Psoas muscle (tissue), 8 donors: Measurements from ENCODE around the gene ITPKA. TPM values are rescaled to one million over a fixed set of nuclear protein-coding genes. Genes with fewer than 3 reads are reported as not detected.

Experiments used
- ATAC-seq, 4 donors: fragments of 200-7000 bp; cut with Tn5 transposase; one replicate each; pipeline ENCODE4 v1.9.1; 2020; ENCODE audit warnings: moderate library complexity in 3 of 4, mild to moderate bottlenecking in 2 of 4
- DNase-seq, 2 donors: peaks; one replicate each; pipeline ENCODE4 v3.0.0-alpha.2; 2020
- H3K27ac ChIP-seq: fragments of 200-600 bp; one replicate; pipeline ENCODE4 v1.8.0; 2022
- H3K27me3 ChIP-seq, 3 donors: fragments of 200-600 bp in 1 of 3; one replicate each; pipeline versions ENCODE4 v1.6.1 to v1.8.0; 2013 to 2022; ENCODE audit warnings: low read length in 2 of 3, mild to moderate bottlenecking in 2 of 3, moderate library complexity in 1 of 3; ENCODE audit not compliant: insufficient read depth in 3 of 3
- H3K36me3 ChIP-seq, 2 donors: fragments of 200-600 bp in 1 of 2; one replicate each; pipeline versions ENCODE4 v1.6.1 to v1.8.0; 2013 to 2022; ENCODE audit warnings: low read depth in 1 of 2, mild to moderate bottlenecking in 1 of 2, moderate library complexity in 1 of 2; ENCODE audit not compliant: insufficient read depth in 1 of 2
- H3K4me1 ChIP-seq: fragments of 200-600 bp; one replicate; pipeline ENCODE4 v1.8.0; 2022
- H3K4me3 ChIP-seq: fragments of 200-600 bp; one replicate; pipeline ENCODE4 v1.8.0; 2022; ENCODE audit warnings: mild to moderate bottlenecking
- H3K9me3 ChIP-seq: fragments of 200-600 bp; one replicate; pipeline ENCODE4 v1.8.0; 2022
- WGBS, 3 donors: extraction: QIAGEN DNeasy Blood & Tissue Kit; methylation state at CpG; one replicate each; pipeline versions ENCODE4 v1.1.6 to v1.1.7; 2013; 5-methylcytosine and 5-hydroxymethylcytosine counted together
- intact Hi-C, 2 donors: fragments of 100-400 bp; cut with DNase I; formaldehyde crosslinking; loops; one replicate each; pipeline versions ENCODE4 v1.11.0 to v1.14.2; 2022
- polyA plus RNA-seq, 3 donors: library from polyadenylated mRNA; stranded (reverse); fragments of 200-250 nt; gene quantifications; one replicate each; pipeline ENCODE4 v1.2.3, GENCODE V29; 2013
- total RNA-seq, 4 donors: library from RNA; stranded (reverse); fragmentation: NEBNext Ultra II Directional in 2 of 4; extraction: Animal tissue kit (Norgen Biotek cat#: 25700) in 2 of 4; gene quantifications; one replicate each; pipeline versions ENCODE4 v1.2.1 to v1.2.4, GENCODE V29; 2021 to 2023
- TF ChIP-seq, protein P1 (sequence below): fragments of 200-600 bp; IDR thresholded peaks from one replicate; pipeline ENCODE4 v1.8.0; 2022; ENCODE audit warnings: antibody characterized with exemption
- donor health status: healthy with polysubstance abuse.
- donor health status: DM: no; HTN: no; CAD: no; lungs with moderate emphysema.
- donor health status: Bipolar disorder and iron deficiency.
- donor health status: healthy.
- donor health status: DM: yes; HTN: yes; CAD: no.
- donor health status: DM: no; HTN: no; CAD: no.
- donor health status: DM: no; HTN: no; CAD: no.
- donor health status: DM: yes; HTN: yes; CAD: no.

ITPKA gene
- total and polyA plus RNA-seq, 7 donors, result 0.04 to 1.7 (median 0.79) TPM; not detected in 1

DNA sequence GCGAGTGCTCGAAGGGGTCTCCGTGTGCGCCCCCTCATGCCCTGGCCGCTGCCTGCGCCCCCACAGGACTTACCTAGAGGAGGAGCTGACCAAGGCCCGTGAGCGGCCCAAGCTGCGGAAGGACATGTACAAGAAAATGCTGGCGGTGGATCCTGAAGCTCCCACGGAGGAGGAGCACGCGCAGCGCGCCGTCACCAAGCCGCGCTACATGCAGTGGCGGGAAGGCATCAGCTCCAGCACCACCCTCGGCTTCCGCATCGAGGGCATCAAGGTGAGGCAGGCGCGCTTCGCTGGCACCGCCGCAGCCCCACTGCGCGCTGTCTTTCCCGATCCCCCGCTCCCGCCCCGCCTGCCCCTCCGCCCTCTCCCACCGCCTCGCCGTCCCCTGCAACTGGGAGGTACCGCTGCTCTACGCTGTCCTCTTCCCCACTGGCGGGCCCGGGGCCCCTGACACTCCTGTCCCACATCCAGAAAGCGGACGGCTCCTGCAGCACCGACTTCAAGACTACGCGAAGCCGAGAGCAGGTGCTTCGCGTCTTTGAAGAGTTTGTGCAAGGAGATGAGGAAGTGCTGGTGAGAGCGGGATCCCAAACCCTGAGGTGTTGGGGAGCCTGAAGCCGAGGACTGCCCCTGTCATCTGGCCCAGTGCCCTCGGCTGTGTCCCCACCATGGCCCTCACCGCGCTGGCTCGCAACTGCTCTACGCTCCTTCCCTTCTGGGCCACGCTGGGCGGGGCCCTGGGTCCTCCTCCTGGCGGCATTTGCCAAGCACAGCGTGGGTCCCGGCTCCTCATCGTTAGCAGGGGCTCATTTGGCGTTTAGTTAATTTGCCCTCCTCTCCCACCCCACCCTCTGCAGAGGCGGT lies 8.5 kb downstream of the ITPKA start:
- no peak for DNase-seq
- intact Hi-C loops, result no loop called here
- peak in 3 of 4 donors; percentile 42 to 51 (median 47) for ATAC-seq

DNA sequence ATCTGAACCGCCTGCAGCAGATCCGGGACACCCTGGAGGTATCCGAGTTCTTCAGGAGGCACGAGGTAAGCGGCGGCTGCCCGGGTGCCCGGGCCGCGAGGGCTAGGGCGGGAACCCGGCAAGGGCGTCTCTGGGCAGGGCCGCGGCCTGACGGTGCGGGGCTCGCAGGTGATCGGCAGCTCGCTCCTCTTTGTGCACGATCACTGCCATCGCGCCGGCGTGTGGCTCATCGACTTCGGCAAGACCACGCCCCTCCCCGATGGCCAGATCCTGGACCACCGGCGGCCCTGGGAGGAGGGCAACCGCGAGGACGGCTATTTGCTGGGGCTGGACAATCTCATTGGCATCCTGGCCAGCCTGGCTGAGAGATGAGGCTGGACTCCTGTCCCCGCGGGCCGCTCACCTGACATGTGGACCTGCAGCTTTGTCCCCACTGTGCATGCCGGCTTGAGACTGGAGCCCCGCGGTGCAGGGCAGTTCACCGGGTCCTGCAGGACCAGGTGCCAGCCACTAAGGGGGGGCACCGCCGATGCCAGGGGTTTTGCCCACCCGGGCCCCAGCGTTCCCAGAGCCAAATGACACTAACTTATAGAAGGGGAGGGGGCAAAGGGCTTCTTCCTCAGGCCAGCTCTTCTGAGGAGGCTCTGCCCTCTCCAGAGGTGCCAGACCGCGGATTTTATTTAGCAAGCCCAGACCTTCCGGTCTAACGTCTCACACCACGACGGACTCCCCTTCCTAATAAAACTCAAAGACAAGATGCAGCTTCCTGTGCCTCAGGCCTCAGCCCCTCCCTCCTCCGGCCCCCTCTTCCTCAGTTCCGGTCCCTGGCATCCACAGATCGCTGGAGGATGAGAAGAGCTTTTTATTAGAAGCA lies 9.4 kb downstream of the ITPKA start:
- intact Hi-C loops, result no loop called here
- TF ChIP-seq, protein P1, sequence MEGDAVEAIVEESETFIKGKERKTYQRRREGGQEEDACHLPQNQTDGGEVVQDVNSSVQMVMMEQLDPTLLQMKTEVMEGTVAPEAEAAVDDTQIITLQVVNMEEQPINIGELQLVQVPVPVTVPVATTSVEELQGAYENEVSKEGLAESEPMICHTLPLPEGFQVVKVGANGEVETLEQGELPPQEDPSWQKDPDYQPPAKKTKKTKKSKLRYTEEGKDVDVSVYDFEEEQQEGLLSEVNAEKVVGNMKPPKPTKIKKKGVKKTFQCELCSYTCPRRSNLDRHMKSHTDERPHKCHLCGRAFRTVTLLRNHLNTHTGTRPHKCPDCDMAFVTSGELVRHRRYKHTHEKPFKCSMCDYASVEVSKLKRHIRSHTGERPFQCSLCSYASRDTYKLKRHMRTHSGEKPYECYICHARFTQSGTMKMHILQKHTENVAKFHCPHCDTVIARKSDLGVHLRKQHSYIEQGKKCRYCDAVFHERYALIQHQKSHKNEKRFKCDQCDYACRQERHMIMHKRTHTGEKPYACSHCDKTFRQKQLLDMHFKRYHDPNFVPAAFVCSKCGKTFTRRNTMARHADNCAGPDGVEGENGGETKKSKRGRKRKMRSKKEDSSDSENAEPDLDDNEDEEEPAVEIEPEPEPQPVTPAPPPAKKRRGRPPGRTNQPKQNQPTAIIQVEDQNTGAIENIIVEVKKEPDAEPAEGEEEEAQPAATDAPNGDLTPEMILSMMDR, result no peak

More for the DNA sequence above, 8.5 kb downstream of the ITPKA start:
- 1 to 3% (median 2%) methylated on average over 60 to 64 of the region's 64 CpGs for WGBS, 3 donors
- H3K9me3 ChIP-seq, result no peaks in the 10 kb centered on the region
- peaks cover 0 to 71% (median 29%) of the 10 kb centered on the region in 3 donors for H3K27me3 ChIP-seq
- peak overlapping the region; percentile 51 for H3K4me3 ChIP-seq
- TF ChIP-seq, protein P1, result no peak
- H3K4me1 ChIP-seq, result peaks cover 16% of the 10 kb centered on the region
- H3K27ac ChIP-seq, result no peak overlapping the region
- no peaks in the 10 kb centered on the region for H3K36me3 ChIP-seq

DNA sequence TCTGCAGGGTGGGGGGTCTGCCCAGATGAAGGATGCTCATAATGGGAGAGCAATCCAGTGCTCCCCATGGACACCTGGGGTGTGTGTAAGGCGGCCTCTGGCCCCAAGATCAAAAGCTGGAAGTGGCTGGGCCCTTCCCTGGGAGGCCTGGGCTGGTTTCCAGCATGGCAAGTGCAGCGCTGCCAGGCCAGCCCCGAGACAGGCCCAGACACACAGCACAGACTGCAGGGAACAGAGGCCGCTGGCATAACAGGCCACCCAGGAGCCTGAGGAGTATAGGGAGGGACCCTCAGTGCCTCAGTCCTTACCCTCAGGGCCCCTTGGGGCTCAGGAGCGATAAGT lies 10.0 kb downstream of the ITPKA start:
- H3K27me3 ChIP-seq, result peaks cover 0 to 61% (median 29%) of the 10 kb centered on the region in 3 donors
- TF ChIP-seq, protein P1, result no peak
- H3K9me3 ChIP-seq, result no peaks in the 10 kb centered on the region
- ATAC-seq (no peak), DNase-seq (no peak)
- no peak overlapping the region for H3K4me3 ChIP-seq
- peaks cover 16% of the 10 kb centered on the region for H3K4me1 ChIP-seq
- no peak overlapping the region for H3K27ac ChIP-seq
- H3K36me3 ChIP-seq, result no peaks in the 10 kb centered on the region
- WGBS, 3 donors, result 58 to 67% (median 61%) methylated on average over 4 to 5 of the region's 5 CpGs
- intact Hi-C loops, result no loop called here

More for the DNA sequence above, 9.4 kb downstream of the ITPKA start:
- 11 to 14% (median 11%) methylated on average over 51 to 54 of the region's 54 CpGs for WGBS, 3 donors
- Histone ChIP-seq H3K27me3 (peaks cover 0 to 67% (median 29%) of the 10 kb centered on the region in 3 donors), H3K9me3 (no peaks in the 10 kb centered on the region), H3K4me1 (peaks cover 16% of the 10 kb centered on the region), H3K36me3 (no peaks in the 10 kb centered on the region), H3K27ac (no peak overlapping the region), H3K4me3 (peak overlapping the region; percentile 51)
- peak in 2 of 4 donors; percentile 14 to 31 for ATAC-seq
- no peak for DNase-seq

DNA sequence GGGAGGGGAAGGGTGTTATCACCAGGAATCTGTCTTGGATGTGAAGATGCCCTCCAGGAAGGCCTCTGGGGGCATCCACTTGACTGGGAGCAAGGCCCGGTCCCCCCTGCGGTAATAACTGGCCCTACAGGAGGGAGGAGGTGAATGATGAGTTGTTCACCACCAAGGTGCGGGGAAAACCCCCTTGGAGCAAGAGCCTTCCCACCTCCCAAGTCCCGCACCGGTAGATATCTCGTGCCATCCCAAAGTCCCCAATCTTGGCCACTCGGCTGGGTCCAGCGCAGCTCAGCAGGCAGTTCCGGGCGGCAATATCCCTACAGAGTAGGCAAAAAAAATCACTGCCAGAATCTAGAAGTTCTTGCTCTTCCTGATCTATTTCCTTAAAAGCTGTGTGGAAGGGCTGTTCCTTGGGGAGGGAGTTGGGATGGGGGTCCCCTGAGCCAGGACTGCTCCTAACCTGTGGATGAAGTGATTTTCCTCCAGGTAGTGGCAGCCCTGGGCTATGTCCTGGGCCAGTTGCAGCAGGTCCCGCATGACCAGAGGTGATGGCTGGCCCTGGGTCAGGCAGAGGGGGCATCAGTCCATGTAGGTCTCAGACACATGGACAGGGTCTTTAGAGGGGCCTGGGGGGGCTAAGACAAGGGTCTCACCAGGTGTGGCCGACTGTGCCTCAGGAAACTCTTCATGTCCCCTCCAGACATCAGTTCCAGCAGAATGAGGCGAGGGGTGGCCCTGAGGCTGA lies 11.2 kb downstream of the ITPKA start:
- H3K4me3 ChIP-seq, result no peak overlapping the region
- H3K27ac ChIP-seq, result no peak overlapping the region
- TF ChIP-seq, protein P1, result no peak
- H3K36me3 ChIP-seq, result no peaks in the 10 kb centered on the region
- DNase-seq, result no peak
- peaks cover 16% of the 10 kb centered on the region for H3K4me1 ChIP-seq
- 91 to 92% (median 92%) methylated on average over 13 of the region's 13 CpGs for WGBS, 3 donors
- ATAC-seq, result no peak
- intact Hi-C loops, result no loop called here
- H3K27me3 ChIP-seq, result peaks cover 0 to 48% (median 24%) of the 10 kb centered on the region in 3 donors
- no peaks in the 10 kb centered on the region for H3K9me3 ChIP-seq
